GM18861 (cell line): ENCODE measurements around the gene MYO5A.
"Not testable (repeated sequence)": the region's sequence is repeated elsewhere in the genome, so short reads cannot be mapped to it uniquely, and the experiment has no call there.

Experiments used
- ATAC-seq: cut with Tn5 transposase; IDR thresholded peaks from one replicate; pipeline ENCODE4 v1.9.1; 2021; ENCODE audit not compliant: unreplicated experiment

The MYO5A gene

GRCh38 chr15:52546031-52546751 is 17.5 kb upstream of the MYO5A start:
- ATAC-seq, result no peak

- no peak for ATAC-seq
Observed at GRCh38 chr15:52540374-52541012, 11.8 kb upstream of the MYO5A start.

- ATAC-seq, result no peak
Observed at GRCh38 chr15:52537459-52537858, 8.8 kb upstream of the MYO5A start.

- no peak for ATAC-seq
Observed at GRCh38 chr15:52532427-52532826, 3.7 kb upstream of the MYO5A start.

- no peak for ATAC-seq
Observed at GRCh38 chr15:52529940-52530339, 1.3 kb upstream of the MYO5A start.

GRCh38 chr15:52529341-52529924 is 753 bp upstream of the MYO5A start:
- ATAC-seq, result no peak

- no peak for ATAC-seq
Observed at GRCh38 chr15:52527911-52528563, 643 bp downstream of the MYO5A start.

GRCh38 chr15:52527196-52527910 is 1.3 kb downstream of the MYO5A start:
- no peak for ATAC-seq

- ATAC-seq, result no peak
Observed at GRCh38 chr15:52524223-52525136, 4.2 kb downstream of the MYO5A start.

GRCh38 chr15:52523647-52524046 is 5.0 kb downstream of the MYO5A start:
- ATAC-seq, result no peak

GRCh38 chr15:52523192-52523591 is 5.5 kb downstream of the MYO5A start:
- ATAC-seq, result no peak

- no peak for ATAC-seq
Observed at GRCh38 chr15:52521682-52522081, 7.0 kb downstream of the MYO5A start.

GRCh38 chr15:52520421-52520820 is 8.3 kb downstream of the MYO5A start:
- ATAC-seq, result no peak

- ATAC-seq, result no peak
Observed at GRCh38 chr15:52518487-52519371, 10.0 kb downstream of the MYO5A start.

GRCh38 chr15:52517014-52517413 is 11.7 kb downstream of the MYO5A start:
- ATAC-seq, result no peak

GRCh38 chr15:52515343-52515742 is 13.3 kb downstream of the MYO5A start:
- no peak for ATAC-seq

- ATAC-seq, result no peak
Observed at GRCh38 chr15:52514482-52514881, 14.2 kb downstream of the MYO5A start.

GRCh38 chr15:52512869-52513268 is 15.8 kb downstream of the MYO5A start:
- not testable (repeated sequence) for ATAC-seq

GRCh38 chr15:52511084-52511483 is 17.6 kb downstream of the MYO5A start:
- no peak for ATAC-seq
